Mammary epithelial cell (primary cell): ENCODE measurements around the gene PAK3.

Experiments
- CTCF ChIP-seq, 2 donors: IDR thresholded peaks in 1 of 2; conservative IDR thresholded peaks in 1 of 2; 2 replicates each; pipeline ENCODE4 v1.5.1; 2011 to 2012; ENCODE audit warnings: inconsistent platforms in 2 of 2, low read length in 2 of 2, mild to moderate bottlenecking in 2 of 2, control low read depth in 1 of 2, low read depth in 1 of 2; ENCODE audit not compliant: insufficient read depth in 1 of 2; ENCODE audit errors: extremely low read depth in 1 of 2
- EZH2 ChIP-seq: IDR thresholded peaks from 2 replicates; pipeline ENCODE4 v1.6.1; 2012; ENCODE audit warnings: low read length, inconsistent platforms, borderline replicate concordance

- peak; percentile 62 to 63 for TF ChIP-seq CTCF (conservative IDR thresholded peaks at IDR 0.05 in 1 of 2, IDR thresholded peaks at IDR 0.05 in 1 of 2; ENCODE audit: extremely low read depth in 1 of 2, insufficient read depth in 1 of 2, low read depth in 1 of 2, low read length in 2 of 2)
- TF ChIP-seq EZH2: no peak
Measured at GRCh38 chrX:111244235-111244750, 148.3 kb downstream of the PAK3 start.
